Measurements from ENCODE around the gene RAB14. TPM values are rescaled to one million over a fixed set of nuclear protein-coding genes. Genes with fewer than 3 reads are reported as not detected.

Gene RAB14
- total RNA-seq, 1 donor from 2014 or later, result 51.3 TPM

DNA sequence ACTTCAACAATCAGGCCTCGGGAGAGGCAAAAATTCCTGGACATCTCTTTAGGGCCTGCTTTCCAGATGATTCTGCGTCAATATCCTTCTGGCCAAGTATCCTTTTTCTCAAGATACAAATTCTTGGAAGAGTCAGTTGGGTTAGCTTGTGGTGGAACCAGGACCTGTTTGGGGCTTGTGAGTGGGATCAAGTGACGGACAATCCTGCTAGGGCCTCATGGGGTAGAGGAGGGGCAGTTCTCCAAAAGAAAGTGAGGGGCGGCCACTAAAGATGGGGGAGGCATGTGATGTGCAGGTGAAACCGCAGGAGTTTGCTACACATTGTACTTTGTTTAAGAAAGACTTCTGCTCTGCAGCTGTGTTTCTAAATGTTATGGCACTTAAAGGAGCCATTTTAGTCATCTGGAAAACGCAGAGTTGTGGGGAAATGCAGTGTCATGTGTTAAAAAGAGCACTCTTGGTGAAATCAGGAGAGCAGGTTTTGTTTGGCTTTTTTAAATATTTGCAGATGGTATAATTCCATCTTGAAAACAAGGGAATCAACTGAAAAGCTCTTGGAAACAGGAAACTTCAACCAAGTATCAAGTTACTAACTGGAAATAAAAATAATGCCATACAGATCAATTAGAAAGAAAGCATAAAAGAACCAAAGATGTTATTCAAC, 38.9 kb upstream of the RAB14 start:
- H3K27ac ChIP-seq (replicated peaks), result peak overlapping the region; percentile 6
- TF ChIP-seq, protein P1, sequence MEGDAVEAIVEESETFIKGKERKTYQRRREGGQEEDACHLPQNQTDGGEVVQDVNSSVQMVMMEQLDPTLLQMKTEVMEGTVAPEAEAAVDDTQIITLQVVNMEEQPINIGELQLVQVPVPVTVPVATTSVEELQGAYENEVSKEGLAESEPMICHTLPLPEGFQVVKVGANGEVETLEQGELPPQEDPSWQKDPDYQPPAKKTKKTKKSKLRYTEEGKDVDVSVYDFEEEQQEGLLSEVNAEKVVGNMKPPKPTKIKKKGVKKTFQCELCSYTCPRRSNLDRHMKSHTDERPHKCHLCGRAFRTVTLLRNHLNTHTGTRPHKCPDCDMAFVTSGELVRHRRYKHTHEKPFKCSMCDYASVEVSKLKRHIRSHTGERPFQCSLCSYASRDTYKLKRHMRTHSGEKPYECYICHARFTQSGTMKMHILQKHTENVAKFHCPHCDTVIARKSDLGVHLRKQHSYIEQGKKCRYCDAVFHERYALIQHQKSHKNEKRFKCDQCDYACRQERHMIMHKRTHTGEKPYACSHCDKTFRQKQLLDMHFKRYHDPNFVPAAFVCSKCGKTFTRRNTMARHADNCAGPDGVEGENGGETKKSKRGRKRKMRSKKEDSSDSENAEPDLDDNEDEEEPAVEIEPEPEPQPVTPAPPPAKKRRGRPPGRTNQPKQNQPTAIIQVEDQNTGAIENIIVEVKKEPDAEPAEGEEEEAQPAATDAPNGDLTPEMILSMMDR (IDR thresholded peaks at IDR 0.05; ENCODE audit: borderline replicate concordance), result no peak

DNA sequence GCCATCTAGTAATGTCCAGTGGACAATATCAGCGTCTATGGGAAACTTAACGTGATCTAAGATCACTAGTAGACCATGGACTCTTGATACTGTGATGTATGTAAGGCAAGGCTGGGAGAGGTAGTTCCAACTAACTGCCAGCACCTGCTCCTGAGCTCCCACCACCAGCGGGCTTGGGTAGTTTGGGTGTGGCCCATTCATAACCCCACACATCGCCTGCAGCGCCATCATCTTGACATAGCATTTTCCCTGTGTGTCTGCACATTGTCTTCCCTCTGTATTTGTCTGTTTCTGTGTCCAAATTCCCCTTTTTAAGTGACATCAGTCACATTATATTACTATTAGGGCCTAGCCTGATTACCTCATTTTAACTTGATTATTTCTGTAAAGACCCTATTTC, 38.2 kb upstream of the RAB14 start:
- H3K4me3 ChIP-seq, result no peak overlapping the region
- TF ChIP-seq, protein P1 (IDR thresholded peaks at IDR 0.05; ENCODE audit: borderline replicate concordance), result no peak
- intact Hi-C loops (cut with micrococcal nuclease), result no loop called here
- no peaks in the 10 kb centered on the region for H3K4me1 ChIP-seq
- H3K36me3 ChIP-seq, result no peaks in the 10 kb centered on the region
- H3K27me3 ChIP-seq (ENCODE audit: low read depth), result no peaks in the 10 kb centered on the region
- H3K9me3 ChIP-seq (replicated peaks), result peaks cover 10% of the 10 kb centered on the region
- H3K27ac ChIP-seq (replicated peaks), result no peak overlapping the region
- no peak for DNase-seq

More for the DNA sequence above, 38.9 kb upstream of the RAB14 start:
- Histone ChIP-seq H3K9me3 (replicated peaks) (peaks cover 10% of the 10 kb centered on the region), H3K27me3 (ENCODE audit: low read depth) (no peaks in the 10 kb centered on the region), H3K4me1 (no peaks in the 10 kb centered on the region), H3K4me3 (no peak overlapping the region), H3K36me3 (no peaks in the 10 kb centered on the region)
- no peak for DNase-seq
- intact Hi-C loops (cut with micrococcal nuclease), result no loop called here

DNA sequence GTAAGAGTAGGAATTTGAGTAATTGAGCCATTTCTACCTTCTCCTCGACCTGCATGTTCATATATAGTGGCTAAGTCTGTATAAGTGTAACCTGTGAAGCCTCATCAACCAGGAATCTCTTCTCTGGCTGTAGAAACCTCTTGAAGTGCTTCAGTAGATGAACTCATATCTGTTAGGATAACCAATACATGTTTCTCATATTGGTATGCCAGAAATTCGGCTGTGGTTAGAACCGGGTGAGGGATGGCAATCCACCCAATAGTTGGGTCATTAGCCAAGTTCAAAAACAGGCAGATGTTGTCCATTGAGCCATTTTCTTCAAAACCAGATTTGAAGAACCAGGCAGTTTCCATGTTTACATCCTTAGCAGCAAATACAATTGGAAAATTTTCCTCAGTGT, 37.4 kb upstream of the RAB14 start:
- Histone ChIP-seq H3K27ac (replicated peaks) (no peak overlapping the region), H3K9me3 (replicated peaks) (peaks cover 3% of the 10 kb centered on the region), H3K36me3 (no peaks in the 10 kb centered on the region), H3K27me3 (ENCODE audit: low read depth) (no peaks in the 10 kb centered on the region), H3K4me3 (no peak overlapping the region), H3K4me1 (no peaks in the 10 kb centered on the region)
- TF ChIP-seq, protein P1 (IDR thresholded peaks at IDR 0.05; ENCODE audit: borderline replicate concordance), result no peak
- DNase-seq, result no peak
- intact Hi-C loops (cut with micrococcal nuclease), result no loop called here

DNA sequence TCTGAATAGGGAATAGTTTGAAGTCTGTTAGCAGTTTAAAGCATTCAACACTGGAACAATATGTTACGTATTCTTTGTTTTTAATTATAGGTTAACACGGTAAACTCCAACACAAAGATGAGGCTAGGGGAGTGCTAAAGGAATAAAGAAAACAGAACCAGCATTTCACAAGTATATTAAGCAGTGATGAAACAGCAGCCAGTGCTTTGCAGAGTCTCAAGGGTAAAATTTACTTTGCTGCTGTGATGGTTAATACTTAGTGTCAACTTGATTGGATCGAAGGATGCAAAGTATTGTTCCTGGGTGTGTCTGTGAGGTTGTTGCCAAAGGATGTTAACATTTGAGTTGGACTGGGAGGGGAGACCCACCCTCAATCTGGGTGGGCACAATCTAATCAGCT, 36.2 kb upstream of the RAB14 start:
- Histone ChIP-seq H3K36me3 (no peaks in the 10 kb centered on the region), H3K27me3 (ENCODE audit: low read depth) (no peaks in the 10 kb centered on the region), H3K9me3 (replicated peaks) (no peaks in the 10 kb centered on the region), H3K4me1 (no peaks in the 10 kb centered on the region), H3K4me3 (no peak overlapping the region), H3K27ac (replicated peaks) (no peak overlapping the region)
- intact Hi-C loops (cut with micrococcal nuclease), result no loop called here
- DNase-seq, result no peak
- TF ChIP-seq, protein P1 (IDR thresholded peaks at IDR 0.05; ENCODE audit: borderline replicate concordance), result no peak

DNA sequence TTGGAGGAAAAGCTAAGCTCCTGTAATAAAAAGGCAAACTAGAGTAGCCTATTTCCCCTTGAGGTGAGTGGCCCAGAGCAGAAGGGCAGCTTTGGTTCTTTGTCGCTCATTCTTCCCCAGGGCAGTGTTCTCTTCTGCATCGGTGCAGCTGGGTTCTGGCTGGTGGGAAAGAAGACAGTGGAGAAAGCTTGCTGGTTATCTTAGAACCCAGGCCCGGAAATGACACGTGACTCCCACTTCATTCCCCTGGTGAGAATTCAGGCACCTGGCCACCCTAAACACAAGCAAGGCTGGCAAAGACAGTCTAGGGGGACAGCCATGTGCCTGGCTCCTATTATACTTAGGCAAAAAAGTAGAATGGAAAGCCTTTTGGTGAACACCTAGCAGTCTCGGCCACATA, 33.8 kb upstream of the RAB14 start:
- Histone ChIP-seq H3K27me3 (ENCODE audit: low read depth) (no peaks in the 10 kb centered on the region), H3K4me3 (no peak overlapping the region), H3K27ac (replicated peaks) (no peak overlapping the region), H3K36me3 (no peaks in the 10 kb centered on the region), H3K9me3 (replicated peaks) (no peaks in the 10 kb centered on the region), H3K4me1 (no peaks in the 10 kb centered on the region)
- TF ChIP-seq, protein P1 (IDR thresholded peaks at IDR 0.05; ENCODE audit: borderline replicate concordance), result no peak
- no peak for DNase-seq
- intact Hi-C loops (cut with micrococcal nuclease), result no loop called here

Data from left ventricle myocardium inferior (tissue), 1 donor.